GM18517 (cell line): Measurements from ENCODE around the gene PRCP.
A peak's percentile ranks its signal among the peaks of the same experiment; 100 is the strongest.

Source experiments
- ATAC-seq: cut with Tn5 transposase; IDR thresholded peaks from one replicate; pipeline ENCODE4 v1.9.1; 2021; ENCODE audit warnings: mild to moderate bottlenecking, moderate library complexity; ENCODE audit not compliant: unreplicated experiment

PRCP gene

GRCh38 chr11:82907371-82907770 lies 7.1 kb upstream of the PRCP start:
- ATAC-seq: no peak

DNA sequence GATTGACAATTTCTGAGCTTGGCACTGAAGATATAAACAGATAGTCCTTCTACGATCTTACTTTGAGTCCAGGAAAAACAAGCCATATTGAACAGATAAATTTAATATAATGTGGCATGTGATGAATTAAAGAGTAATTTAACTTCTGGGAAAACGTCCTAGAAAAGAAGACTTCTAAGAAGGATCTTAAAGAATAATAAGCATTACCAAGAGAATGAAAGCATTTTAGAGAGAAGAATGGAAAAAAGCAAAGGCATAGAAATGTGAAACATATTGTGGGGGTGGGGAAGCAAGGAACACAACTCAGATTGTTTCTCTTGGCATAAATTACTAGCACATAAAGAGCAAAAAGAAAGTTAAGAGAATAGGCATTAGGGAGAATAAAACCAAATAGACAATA lies 6.7 kb upstream of the PRCP start:
- no peak for ATAC-seq

- ATAC-seq: no peak
Measured at GRCh38 chr11:82906236-82906635, 6.0 kb upstream of the PRCP start.

GRCh38 chr11:82903843-82904586 lies 3.8 kb upstream of the PRCP start:
- no peak for ATAC-seq

- ATAC-seq: no peak
Measured at GRCh38 chr11:82902880-82903279, 2.6 kb upstream of the PRCP start.

DNA sequence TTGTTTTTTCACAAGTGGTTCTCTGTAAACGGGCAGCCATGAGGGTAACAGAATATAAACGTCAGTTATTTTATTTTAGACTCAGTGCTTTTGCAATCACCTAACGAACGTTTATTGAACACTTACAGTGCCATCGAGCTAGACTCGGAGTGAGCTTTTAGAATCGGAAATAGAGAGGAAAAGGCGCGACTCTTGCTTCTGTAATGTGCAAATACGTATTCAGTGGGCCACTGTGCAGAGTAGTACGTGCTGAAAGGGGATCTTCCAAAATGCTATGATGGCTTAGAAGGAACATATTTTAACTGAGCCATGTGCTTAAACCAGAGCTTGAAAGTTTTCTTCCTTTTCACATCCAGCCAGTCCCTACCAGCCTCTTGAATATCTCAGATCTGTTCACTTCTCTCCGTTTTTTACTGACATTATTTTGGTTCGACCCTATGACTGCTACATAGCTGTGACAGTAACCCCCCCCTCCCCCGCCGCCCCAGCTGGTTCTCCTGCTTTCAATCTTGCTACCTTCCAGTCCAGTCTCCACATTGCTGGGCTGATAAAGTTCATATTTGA lies 1.8 kb upstream of the PRCP start:
- no peak for ATAC-seq

DNA sequence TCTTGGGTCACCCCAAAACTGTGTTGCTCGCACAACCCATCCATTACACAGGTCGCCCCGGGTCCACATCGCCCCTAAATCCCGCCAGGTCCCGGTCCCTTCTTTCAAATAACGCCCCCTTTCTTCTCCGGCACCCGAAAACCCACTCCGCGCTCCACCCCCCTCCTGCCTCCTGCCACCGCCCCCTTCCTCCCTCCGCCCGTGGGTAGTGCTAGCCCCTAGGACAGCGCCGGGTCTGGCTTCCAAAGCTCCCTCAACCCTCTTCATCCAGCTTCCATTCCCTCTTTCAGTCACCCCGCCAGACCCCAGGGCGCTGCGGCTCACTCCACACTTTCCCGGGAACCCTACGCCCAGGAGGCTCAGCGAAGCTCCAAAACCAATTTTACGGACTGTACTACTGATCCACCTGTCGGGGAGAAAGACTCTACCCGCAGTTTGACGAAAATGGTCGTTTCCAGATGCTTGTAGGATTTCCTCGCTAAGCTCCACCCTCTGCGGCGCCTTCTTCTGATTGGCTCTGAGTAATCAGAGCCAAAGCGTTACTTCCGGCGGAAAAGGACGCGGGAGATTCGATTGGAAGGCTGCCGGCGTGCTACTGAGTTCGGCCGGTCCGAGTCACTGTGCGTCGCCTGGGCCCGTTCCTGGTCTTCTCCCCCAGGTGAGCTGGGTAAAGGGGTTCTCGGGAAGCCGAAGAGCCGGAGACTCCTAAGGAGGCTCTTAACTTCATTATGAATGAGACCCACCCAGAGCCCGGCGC lies 1.1 kb upstream of the PRCP start, which contains the start of gene DDIAS:
DDIAS (plus strand) TSS at position 572 of the 757 bp plus-strand sequence. CDS start 13,003 bp downstream, outside the sequence.
- peak; percentile 80 for ATAC-seq

DNA sequence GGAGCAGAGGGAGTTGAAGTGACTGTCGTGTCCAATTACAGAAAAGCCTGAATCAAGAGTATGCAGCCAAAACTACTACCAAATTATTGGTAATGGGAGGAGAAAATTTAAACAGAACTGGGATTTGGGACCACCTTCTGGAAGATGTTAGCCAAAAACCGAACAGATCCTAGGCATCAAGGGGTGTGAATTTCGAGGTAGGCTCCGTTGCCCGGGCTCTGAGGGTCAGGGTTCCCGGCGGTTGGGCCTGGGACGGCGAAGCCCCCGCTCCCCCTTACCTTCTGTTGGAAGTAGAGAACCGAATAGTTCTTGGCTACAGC lies 313 bp downstream of the PRCP start:
- ATAC-seq: peak; percentile 4

GRCh38 chr11:82899186-82899820 lies 927 bp downstream of the PRCP start:
- no peak for ATAC-seq

GRCh38 chr11:82898241-82898640 lies 2.0 kb downstream of the PRCP start:
- ATAC-seq: no peak

GRCh38 chr11:82896183-82896582 lies 4.0 kb downstream of the PRCP start:
- no peak for ATAC-seq

GRCh38 chr11:82895437-82896091 lies 4.7 kb downstream of the PRCP start:
- peak; percentile 34 for ATAC-seq

- no peak for ATAC-seq
Measured at GRCh38 chr11:82892611-82893169, 7.5 kb downstream of the PRCP start.

DNA sequence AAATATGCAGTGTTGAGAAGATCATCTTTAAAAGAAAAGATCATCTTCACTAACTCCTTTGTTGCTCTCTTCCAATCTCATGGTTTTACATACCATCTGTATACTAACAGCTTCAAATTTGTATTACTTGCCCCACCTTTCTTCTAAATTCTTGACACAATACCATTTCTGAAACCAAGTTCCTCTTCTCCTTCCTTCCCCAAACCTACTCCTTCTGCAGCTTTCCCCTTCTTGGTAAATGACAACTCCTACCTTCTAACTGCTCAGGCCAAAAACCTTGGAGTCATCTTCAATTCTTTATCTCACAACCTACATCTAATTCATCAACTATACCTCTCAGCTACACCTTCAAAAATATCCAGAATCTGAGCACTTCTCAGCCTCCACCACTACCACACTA lies 9.3 kb downstream of the PRCP start:
- ATAC-seq: no peak

GRCh38 chr11:82890002-82890341 lies 10.3 kb downstream of the PRCP start:
- ATAC-seq: no peak

GRCh38 chr11:82889133-82890001 lies 10.9 kb downstream of the PRCP start:
- no peak for ATAC-seq

GRCh38 chr11:82883853-82884252 lies 16.4 kb downstream of the PRCP start:
- ATAC-seq: no peak

DNA sequence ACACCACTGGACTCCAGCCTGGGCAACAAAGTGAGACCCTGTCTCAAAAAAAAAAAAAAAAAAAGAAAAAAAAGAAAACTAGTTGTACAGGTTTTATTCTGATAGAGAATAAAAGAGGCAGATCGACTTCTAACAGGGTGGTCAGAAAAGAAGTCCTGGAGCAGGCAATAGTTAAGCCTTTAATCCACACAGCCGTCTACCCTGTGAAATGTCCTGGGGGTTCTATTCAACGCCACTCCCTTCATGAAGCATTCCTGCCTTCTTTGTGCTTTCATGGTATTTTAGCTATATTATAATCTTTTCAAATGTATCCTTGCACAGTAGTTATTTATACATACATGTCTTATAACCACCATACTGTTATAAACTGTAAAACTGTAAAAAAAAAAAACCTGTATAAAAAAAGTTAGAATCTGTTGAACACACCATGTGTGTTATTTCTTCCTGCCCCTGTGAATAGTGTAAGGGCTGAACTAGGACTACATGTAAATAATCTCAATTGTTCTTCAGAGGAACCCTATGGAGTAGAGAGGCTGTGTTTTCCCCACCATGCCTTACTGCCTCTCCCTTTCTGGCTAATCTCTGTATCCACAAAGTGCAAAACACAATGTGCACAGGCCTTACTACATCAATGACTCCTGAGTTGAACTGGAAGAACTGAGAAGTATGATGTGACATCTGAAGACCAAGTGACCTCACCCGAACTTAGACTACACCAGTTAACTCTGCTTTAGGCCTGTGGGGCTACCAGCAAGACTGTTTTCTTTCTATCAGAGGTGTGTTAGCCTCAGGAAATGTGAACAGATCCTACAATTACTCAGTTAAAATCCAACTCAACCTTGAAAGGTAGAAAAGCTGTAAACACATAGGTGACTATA lies 25.3 kb downstream of the PRCP start:
- ATAC-seq: no peak

DNA sequence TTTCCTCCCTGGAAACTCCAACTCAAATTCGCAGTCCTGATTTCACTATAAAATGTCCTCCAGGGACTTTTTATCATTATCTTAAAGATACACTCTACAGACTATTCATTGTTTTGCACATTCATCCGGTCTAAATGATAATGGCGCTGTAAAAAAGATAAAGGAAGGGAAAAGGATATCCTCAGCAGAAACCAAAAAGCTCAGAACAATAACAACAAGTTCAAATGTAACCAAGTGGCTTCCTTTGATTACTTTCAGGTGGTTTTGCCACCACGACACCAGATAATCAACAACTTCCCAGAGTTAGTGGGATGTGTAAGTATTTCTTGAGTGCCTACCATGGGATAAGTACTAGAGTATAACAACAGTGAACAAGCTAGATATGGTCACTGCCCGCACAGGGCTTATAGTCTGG lies 26.3 kb downstream of the PRCP start:
- ATAC-seq: no peak
